WERI-Rb-1 (cell line): ENCODE measurements around the gene CPT2.

ENCODE experiments used
- DNase-seq: peaks from one replicate; pipeline ENCODE4 v3.0.0-alpha.2; 2020
- H3K27ac ChIP-seq: fragments of 250-450 bp; sonication (Bioruptor Pico); 2 replicates; pipeline ENCODE4 v1.5.1; 2020; ENCODE audit warnings: mild to moderate bottlenecking, moderate library complexity
- H3K27me3 ChIP-seq: fragments of 250-450 bp; sonication (Bioruptor Pico); 2 replicates; pipeline ENCODE4 v1.5.1; 2021; ENCODE audit warnings: mild to moderate bottlenecking, low read depth, moderate library complexity; ENCODE audit not compliant: insufficient read depth, severe bottlenecking
- H3K36me3 ChIP-seq: fragments of 250-450 bp; sonication (Bioruptor Pico); 2 replicates; pipeline ENCODE4 v1.5.1; 2020; ENCODE audit warnings: mild to moderate bottlenecking, moderate library complexity
- H3K4me3 ChIP-seq: 2 replicates; pipeline ENCODE4 v1.5.1; 2011; ENCODE audit warnings: low read depth, mild to moderate bottlenecking, control low read depth, low read length
- H3K9me3 ChIP-seq: fragments of 250-450 bp; sonication (Bioruptor Pico); 2 replicates; pipeline ENCODE4 v1.5.1; 2021; ENCODE audit warnings: mild to moderate bottlenecking, moderate library complexity; ENCODE audit not compliant: severe bottlenecking
- TF ChIP-seq, protein P1 (sequence below): IDR thresholded peaks from 2 replicates; pipeline ENCODE4 v1.5.1; 2011; ENCODE audit warnings: low read depth, mild to moderate bottlenecking, control low read depth, inconsistent platforms, low read length

CPT2 gene

DNA sequence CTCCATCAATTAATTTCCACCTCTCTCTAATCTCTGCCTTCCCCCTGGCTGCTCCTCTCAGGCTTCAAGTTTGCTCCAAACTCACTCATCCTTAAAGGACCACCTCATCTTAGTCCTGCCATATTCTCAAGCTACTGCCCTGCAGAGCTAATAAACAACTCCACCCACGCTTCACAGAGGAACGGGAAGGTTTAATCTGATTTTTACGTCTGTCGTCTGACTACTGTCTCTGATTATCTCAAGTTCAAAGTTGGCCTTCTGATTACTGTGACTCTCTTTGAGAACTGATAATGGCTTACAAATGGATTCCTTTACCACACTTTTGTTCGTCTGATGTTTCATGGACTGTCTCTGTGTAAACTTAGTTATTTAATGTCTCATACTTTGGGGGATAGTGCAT is 7.6 kb upstream of the CPT2 start:
- no peaks in the 10 kb centered on the region for H3K9me3 ChIP-seq
- no peaks in the 10 kb centered on the region for H3K27me3 ChIP-seq
- no peaks in the 10 kb centered on the region for H3K36me3 ChIP-seq
- no peak overlapping the region for H3K4me3 ChIP-seq
- no peak overlapping the region for H3K27ac ChIP-seq
- DNase-seq, result no peak
- TF ChIP-seq, protein P1, sequence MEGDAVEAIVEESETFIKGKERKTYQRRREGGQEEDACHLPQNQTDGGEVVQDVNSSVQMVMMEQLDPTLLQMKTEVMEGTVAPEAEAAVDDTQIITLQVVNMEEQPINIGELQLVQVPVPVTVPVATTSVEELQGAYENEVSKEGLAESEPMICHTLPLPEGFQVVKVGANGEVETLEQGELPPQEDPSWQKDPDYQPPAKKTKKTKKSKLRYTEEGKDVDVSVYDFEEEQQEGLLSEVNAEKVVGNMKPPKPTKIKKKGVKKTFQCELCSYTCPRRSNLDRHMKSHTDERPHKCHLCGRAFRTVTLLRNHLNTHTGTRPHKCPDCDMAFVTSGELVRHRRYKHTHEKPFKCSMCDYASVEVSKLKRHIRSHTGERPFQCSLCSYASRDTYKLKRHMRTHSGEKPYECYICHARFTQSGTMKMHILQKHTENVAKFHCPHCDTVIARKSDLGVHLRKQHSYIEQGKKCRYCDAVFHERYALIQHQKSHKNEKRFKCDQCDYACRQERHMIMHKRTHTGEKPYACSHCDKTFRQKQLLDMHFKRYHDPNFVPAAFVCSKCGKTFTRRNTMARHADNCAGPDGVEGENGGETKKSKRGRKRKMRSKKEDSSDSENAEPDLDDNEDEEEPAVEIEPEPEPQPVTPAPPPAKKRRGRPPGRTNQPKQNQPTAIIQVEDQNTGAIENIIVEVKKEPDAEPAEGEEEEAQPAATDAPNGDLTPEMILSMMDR, result no peak

GRCh38 chr1:53190210-53190611 is 6.4 kb upstream of the CPT2 start:
- no peak overlapping the region for H3K27ac ChIP-seq
- TF ChIP-seq, protein P1, result peak; percentile 45
- no peaks in the 10 kb centered on the region for H3K27me3 ChIP-seq
- no peaks in the 10 kb centered on the region for H3K9me3 ChIP-seq
- no peak overlapping the region for H3K4me3 ChIP-seq
- DNase-seq, result peak; percentile 47
- H3K36me3 ChIP-seq, result no peaks in the 10 kb centered on the region

DNA sequence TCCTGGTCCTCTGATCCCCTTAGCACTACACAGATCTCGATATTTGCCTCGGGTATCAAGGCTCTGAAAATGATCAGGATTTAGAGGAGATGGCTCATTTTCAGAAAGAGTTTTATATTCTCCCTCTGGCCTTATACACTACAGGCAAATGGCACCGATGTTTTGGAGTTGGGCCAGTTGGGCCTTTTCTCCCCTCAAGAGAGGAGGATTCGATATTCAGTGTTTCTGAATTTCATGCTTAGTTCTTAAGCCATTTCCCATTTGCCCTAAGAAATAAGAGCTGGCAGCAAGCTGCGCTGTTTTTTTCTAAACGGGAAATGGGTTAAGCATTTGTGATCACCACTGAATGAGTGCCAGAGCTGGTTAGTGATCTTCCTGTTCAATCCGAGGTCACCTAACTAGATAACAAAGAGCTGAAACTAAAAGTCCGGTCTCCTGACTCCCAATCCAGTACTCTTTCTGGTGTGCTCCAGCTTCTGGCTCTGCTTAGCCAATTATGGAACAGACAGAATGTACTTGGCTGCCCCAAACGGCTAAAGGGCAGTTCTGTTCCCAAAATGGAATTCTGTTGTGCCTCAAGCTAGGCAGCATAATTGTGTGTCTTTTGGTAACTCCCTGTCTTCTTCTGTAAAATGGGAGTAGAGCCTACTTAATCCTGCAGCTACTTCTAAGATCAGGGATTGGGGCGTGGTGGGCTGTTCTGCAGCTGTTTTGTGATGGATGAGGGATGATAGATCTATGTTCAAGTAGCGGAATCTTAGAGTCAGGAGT is 1.2 kb upstream of the CPT2 start:
- H3K27ac ChIP-seq, result no peak overlapping the region
- TF ChIP-seq, protein P1, result no peak
- no peak for DNase-seq
- H3K36me3 ChIP-seq, result no peaks in the 10 kb centered on the region; the same call in 1 of the 2 replicates
- no peaks in the 10 kb centered on the region for H3K27me3 ChIP-seq
- no peak overlapping the region for H3K4me3 ChIP-seq
- no peaks in the 10 kb centered on the region for H3K9me3 ChIP-seq

GRCh38 chr1:53196017-53196484 is 573 bp upstream of the CPT2 start:
- H3K27ac ChIP-seq, result peak overlapping the region; percentile 80
- H3K9me3 ChIP-seq, result no peaks in the 10 kb centered on the region
- no peaks in the 10 kb centered on the region for H3K27me3 ChIP-seq
- H3K4me3 ChIP-seq, result peak overlapping the region; percentile 52
- no peaks in the 10 kb centered on the region; the same call in 1 of the 2 replicates for H3K36me3 ChIP-seq
- TF ChIP-seq, protein P1, result no peak
- DNase-seq, result no peak

DNA sequence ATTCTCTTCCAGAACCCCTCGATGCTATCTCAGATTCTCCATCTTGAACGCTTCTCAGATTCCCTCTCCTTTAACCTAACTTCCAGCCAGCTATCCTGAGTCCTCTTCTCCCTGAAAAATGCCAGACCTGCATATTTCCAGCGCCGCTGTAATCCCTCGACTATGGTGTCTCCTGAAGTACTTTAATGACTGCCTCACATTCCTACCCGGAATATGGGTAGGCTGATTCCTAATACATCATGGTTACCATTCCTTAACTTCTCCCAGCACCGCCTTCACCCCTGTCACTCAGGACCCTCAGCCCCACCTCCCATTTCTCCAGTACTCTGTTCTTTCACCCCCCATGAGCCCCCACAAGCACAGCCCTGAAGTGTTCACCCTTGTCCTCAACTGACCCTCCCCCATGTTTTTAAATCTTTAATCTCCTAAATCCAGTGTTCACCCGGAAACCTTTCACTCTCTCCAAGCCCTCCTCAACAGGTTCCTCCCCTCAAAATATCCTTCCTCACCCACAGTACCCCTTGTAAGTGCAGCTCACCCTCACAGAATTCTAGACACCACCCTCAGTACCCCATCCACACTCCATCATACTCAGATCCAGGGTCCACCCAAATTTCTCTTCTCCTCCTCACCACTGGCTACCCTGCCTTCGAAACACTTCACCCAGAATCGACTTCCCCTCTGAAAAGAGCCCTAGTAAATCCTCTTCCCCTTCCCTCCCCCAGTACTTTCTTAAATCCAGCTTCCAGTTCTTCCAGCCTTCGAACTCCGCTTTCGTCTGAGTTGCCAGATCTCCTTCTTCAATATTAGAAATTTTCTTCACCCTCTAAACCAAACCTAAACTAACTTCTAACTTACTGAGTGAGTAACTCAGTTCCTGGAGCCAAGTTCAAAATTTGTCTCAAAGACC is 922 bp downstream of the CPT2 start:
- Histone ChIP-seq H3K27ac (peak overlapping the region; percentile 80), H3K36me3 (peaks cover 3% of the 10 kb centered on the region), H3K27me3 (no peaks in the 10 kb centered on the region), H3K9me3 (no peaks in the 10 kb centered on the region), H3K4me3 (peak overlapping the region; percentile 52)
- TF ChIP-seq, protein P1, result no peak
- DNase-seq, result no peak
